WTC11 (cell line): ENCODE data around the gene RASAL2.

Experiments
- ETV6 ChIP-seq: sonication (generic); formaldehyde crosslinking; IDR thresholded peaks from 2 replicates; pipeline ENCODE4 v1.8.1; 2022; ENCODE audit warnings: mild to moderate bottlenecking, missing genetic modification reagents
- ZNF121 ChIP-seq: sonication (generic); formaldehyde crosslinking; IDR thresholded peaks from 2 replicates; pipeline ENCODE4 v1.8.0; 2023; ENCODE audit warnings: missing genetic modification reagents
- TF ChIP-seq, protein P1 (sequence below): fragments of 200-600 bp; IDR thresholded peaks from 2 replicates; pipeline ENCODE4 v1.8.0; 2022; ENCODE audit warnings: antibody characterized with exemption

DNA sequence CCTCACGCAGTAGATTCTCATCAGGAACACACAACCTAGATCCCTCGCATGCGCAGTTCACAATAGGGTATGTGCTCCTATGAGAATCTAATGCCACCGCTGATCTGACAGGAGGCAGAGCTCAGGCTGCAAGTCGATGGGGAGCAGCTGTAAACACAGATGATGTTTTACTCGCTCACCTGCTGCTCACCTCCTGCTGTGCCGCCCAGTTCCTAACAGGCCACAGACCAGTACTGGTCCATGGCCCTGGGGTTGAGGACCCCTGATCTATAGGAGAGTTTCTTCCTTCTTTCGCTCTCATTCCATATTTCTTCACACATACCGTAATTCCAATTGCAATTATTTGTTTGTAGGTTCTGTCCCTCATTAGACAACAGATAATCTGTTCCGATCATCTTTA, 299.5 kb downstream of the RASAL2 start:
- TF ChIP-seq, protein P1, sequence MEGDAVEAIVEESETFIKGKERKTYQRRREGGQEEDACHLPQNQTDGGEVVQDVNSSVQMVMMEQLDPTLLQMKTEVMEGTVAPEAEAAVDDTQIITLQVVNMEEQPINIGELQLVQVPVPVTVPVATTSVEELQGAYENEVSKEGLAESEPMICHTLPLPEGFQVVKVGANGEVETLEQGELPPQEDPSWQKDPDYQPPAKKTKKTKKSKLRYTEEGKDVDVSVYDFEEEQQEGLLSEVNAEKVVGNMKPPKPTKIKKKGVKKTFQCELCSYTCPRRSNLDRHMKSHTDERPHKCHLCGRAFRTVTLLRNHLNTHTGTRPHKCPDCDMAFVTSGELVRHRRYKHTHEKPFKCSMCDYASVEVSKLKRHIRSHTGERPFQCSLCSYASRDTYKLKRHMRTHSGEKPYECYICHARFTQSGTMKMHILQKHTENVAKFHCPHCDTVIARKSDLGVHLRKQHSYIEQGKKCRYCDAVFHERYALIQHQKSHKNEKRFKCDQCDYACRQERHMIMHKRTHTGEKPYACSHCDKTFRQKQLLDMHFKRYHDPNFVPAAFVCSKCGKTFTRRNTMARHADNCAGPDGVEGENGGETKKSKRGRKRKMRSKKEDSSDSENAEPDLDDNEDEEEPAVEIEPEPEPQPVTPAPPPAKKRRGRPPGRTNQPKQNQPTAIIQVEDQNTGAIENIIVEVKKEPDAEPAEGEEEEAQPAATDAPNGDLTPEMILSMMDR, result no peak
- TF ChIP-seq ETV6 (CRISPR knock-in tag) (no peak), ZNF121 (CRISPR knock-in tag) (no peak)
